Measurements from ENCODE around the gene ATXN7L1. TPM values are rescaled to one million over a fixed set of nuclear protein-coding genes. Genes with fewer than 3 reads are reported as not detected.

Gene ATXN7L1
- total and polyA plus RNA-seq, 4 donors: 4.2 to 22.5 (median 8.5) TPM

DNA sequence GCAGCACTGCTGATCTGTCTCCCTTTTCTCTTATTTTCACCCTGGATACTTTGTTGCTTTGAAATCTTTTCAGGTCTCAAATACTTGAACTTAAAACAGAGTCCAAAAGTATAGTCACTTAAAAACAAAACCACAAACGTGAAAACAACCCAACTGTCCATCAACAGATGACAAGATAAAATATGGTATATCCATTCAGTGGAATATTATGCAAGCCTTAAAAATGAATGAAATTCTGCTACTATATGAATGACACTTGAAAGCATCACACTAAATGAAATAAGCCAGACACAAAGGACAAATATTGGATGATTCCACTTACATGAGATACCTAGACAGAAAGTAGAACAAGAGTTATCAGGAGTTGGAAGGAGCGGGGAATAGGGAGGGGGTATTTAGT is 250.4 kb downstream of the ATXN7L1 start:
- peaks cover 0 to 18% (median 3%) of the 10 kb centered on the region in 5 donors for H3K4me1 ChIP-seq (ENCODE audit: control insufficient read depth in 5 of 5, insufficient read depth in 5 of 5, low read length in 5 of 5)
- no peak overlapping the region for H3K4me3 ChIP-seq
- peaks cover 0 to 3% (median 1%) of the 10 kb centered on the region in 4 donors for H3K9me3 ChIP-seq (ENCODE audit: control insufficient read depth in 4 of 4, insufficient read depth in 3 of 4, low read length in 3 of 4)
- TF ChIP-seq, protein P1, sequence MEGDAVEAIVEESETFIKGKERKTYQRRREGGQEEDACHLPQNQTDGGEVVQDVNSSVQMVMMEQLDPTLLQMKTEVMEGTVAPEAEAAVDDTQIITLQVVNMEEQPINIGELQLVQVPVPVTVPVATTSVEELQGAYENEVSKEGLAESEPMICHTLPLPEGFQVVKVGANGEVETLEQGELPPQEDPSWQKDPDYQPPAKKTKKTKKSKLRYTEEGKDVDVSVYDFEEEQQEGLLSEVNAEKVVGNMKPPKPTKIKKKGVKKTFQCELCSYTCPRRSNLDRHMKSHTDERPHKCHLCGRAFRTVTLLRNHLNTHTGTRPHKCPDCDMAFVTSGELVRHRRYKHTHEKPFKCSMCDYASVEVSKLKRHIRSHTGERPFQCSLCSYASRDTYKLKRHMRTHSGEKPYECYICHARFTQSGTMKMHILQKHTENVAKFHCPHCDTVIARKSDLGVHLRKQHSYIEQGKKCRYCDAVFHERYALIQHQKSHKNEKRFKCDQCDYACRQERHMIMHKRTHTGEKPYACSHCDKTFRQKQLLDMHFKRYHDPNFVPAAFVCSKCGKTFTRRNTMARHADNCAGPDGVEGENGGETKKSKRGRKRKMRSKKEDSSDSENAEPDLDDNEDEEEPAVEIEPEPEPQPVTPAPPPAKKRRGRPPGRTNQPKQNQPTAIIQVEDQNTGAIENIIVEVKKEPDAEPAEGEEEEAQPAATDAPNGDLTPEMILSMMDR (IDR thresholded peaks at IDR 0.05; ENCODE audit: control extremely low read depth, extremely low read depth): no peak
- no peak overlapping the region for H3K9ac ChIP-seq (ENCODE audit: insufficient read depth in 1 of 2, low read length in 2 of 2)
- DNase-seq: no peak
- H3K27me3 ChIP-seq (ENCODE audit: control insufficient read depth in 3 of 3, insufficient read depth in 3 of 3, low read length in 2 of 3): no peaks in the 10 kb centered on the region
- ATAC-seq (ENCODE audit: insufficient read depth, low FRiP score): no peak
- H3K36me3 ChIP-seq (ENCODE audit: control insufficient read depth in 4 of 4, insufficient read depth in 4 of 4, low read length in 4 of 4): peaks cover 0 to 19% (median 15%) of the 10 kb centered on the region in 4 donors
- 92 to 99% methylated on average over 2 of the region's 2 CpGs for WGBS, 2 donors
- H3K27ac ChIP-seq (ENCODE audit: low read depth in 1 of 2, low read length in 1 of 2): no peak overlapping the region

DNA sequence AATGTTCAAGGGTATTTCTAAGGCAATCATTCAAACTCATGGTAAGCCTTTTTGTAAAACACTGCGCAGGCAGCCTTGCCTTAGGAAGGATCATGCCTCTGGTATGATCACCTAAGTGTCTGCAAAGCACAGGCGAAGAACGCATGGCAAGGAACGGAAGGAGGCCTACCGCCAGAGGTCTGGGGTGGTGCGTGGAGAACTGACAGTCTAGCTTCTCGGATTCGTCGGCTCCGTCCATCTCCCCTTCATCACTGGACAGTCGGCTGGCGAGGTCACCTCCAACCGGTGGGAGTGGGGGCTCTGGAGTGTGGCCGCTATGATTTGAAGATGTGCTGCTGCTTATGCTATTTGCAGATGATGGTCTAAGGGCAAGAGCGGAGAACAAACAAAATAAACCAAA is 252.5 kb downstream of the ATXN7L1 start:
- Histone ChIP-seq H3K4me3 (no peak overlapping the region), H3K27me3 (ENCODE audit: control insufficient read depth in 3 of 3, insufficient read depth in 3 of 3, low read length in 2 of 3) (no peaks in the 10 kb centered on the region), H3K9ac (ENCODE audit: insufficient read depth in 1 of 2, low read length in 2 of 2) (no peak overlapping the region), H3K36me3 (ENCODE audit: control insufficient read depth in 4 of 4, insufficient read depth in 4 of 4, low read length in 4 of 4) (peaks cover 0 to 22% (median 15%) of the 10 kb centered on the region in 4 donors), H3K4me1 (ENCODE audit: control insufficient read depth in 5 of 5, insufficient read depth in 5 of 5, low read length in 5 of 5) (peaks cover 0 to 19% (median 3%) of the 10 kb centered on the region in 5 donors), H3K9me3 (ENCODE audit: control insufficient read depth in 4 of 4, insufficient read depth in 3 of 4, low read length in 3 of 4) (peaks cover 0 to 3% (median 1%) of the 10 kb centered on the region in 4 donors), H3K27ac (ENCODE audit: low read depth in 1 of 2, low read length in 1 of 2) (no peak overlapping the region)
- WGBS, 2 donors: 98% methylated on average over 15 of the region's 15 CpGs
- TF ChIP-seq, protein P1 (IDR thresholded peaks at IDR 0.05; ENCODE audit: control extremely low read depth, extremely low read depth): no peak
- no peak for DNase-seq
- ATAC-seq (ENCODE audit: insufficient read depth, low FRiP score): no peak

DNA sequence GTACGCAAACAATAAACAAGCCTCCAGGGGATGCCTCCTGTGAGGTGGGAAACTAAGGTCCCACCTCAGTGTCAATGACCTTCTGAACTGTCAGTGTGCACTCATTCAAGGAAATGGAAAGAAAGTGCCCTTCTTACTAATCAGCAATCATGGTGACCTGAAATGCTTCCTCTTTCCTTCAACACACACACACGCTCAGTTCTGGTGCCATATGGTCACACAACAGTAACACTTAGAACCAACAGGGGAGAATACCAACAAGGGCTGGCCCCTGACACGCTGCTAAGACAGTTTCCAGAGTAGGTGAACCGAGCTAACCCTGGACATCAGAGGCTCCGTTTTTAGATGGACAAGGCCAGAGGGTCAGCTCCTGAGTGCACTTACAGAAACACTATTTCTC is 253.0 kb downstream of the ATXN7L1 start:
- H3K9ac ChIP-seq (ENCODE audit: insufficient read depth in 1 of 2, low read length in 2 of 2): no peak overlapping the region
- H3K36me3 ChIP-seq (ENCODE audit: control insufficient read depth in 4 of 4, insufficient read depth in 4 of 4, low read length in 4 of 4): peaks cover 0 to 26% (median 15%) of the 10 kb centered on the region in 4 donors
- no peak overlapping the region for H3K27ac ChIP-seq (ENCODE audit: low read depth in 1 of 2, low read length in 1 of 2)
- H3K4me1 ChIP-seq (ENCODE audit: control insufficient read depth in 5 of 5, insufficient read depth in 5 of 5, low read length in 5 of 5): peaks cover 0 to 19% (median 3%) of the 10 kb centered on the region in 5 donors
- H3K9me3 ChIP-seq (ENCODE audit: control insufficient read depth in 4 of 4, insufficient read depth in 3 of 4, low read length in 3 of 4): peaks cover 0 to 3% (median 1%) of the 10 kb centered on the region in 4 donors
- H3K27me3 ChIP-seq (ENCODE audit: control insufficient read depth in 3 of 3, insufficient read depth in 3 of 3, low read length in 2 of 3): no peaks in the 10 kb centered on the region
- DNase-seq (no peak), ATAC-seq (ENCODE audit: insufficient read depth, low FRiP score) (no peak)
- no peak overlapping the region for H3K4me3 ChIP-seq
- TF ChIP-seq, protein P1 (IDR thresholded peaks at IDR 0.05; ENCODE audit: control extremely low read depth, extremely low read depth): no peak
- WGBS, 2 donors: 88 to 94% methylated on average over 5 of the region's 5 CpGs

All from lung (tissue), 12 donors.